HG03060 (cell line): ENCODE results near the gene ABLIM1.

Experiments
- ATAC-seq: cut with Tn5 transposase; IDR thresholded peaks from one replicate; pipeline ENCODE4 v1.9.1; 2021; ENCODE audit warnings: low read depth, moderate number of reproducible peaks; ENCODE audit not compliant: unreplicated experiment

ABLIM1 gene

GRCh38 chr10:114551636-114551972 lies 106.5 kb downstream of the ABLIM1 start:
- ATAC-seq: no peak

GRCh38 chr10:114550756-114551635 lies 107.1 kb downstream of the ABLIM1 start:
- ATAC-seq: no peak

GRCh38 chr10:114548662-114549061 lies 109.4 kb downstream of the ABLIM1 start:
- no peak for ATAC-seq

- no peak for ATAC-seq
These were observed 110.6 kb downstream of the ABLIM1 start for GRCh38 chr10:114547514-114547913.

- no peak for ATAC-seq
These were observed 111.0 kb downstream of the ABLIM1 start for GRCh38 chr10:114547056-114547455.

GRCh38 chr10:114545819-114546218 lies 112.3 kb downstream of the ABLIM1 start:
- ATAC-seq: no peak

GRCh38 chr10:114545071-114545470 lies 113.0 kb downstream of the ABLIM1 start:
- ATAC-seq: no peak

- ATAC-seq: peak; percentile 89
These were observed 113.9 kb downstream of the ABLIM1 start for GRCh38 chr10:114544045-114544659.

- no peak for ATAC-seq
These were observed 114.6 kb downstream of the ABLIM1 start for GRCh38 chr10:114543456-114543855.

GRCh38 chr10:114542373-114542772 lies 115.7 kb downstream of the ABLIM1 start:
- no peak for ATAC-seq

GRCh38 chr10:114541797-114542160 lies 116.3 kb downstream of the ABLIM1 start:
- no peak for ATAC-seq

- ATAC-seq: no peak
These were observed 116.8 kb downstream of the ABLIM1 start for GRCh38 chr10:114541081-114541796.

GRCh38 chr10:114540236-114540635 lies 117.8 kb downstream of the ABLIM1 start:
- no peak for ATAC-seq

- ATAC-seq: no peak
These were observed 118.5 kb downstream of the ABLIM1 start for GRCh38 chr10:114539623-114540022.

GRCh38 chr10:114538181-114538906 lies 119.7 kb downstream of the ABLIM1 start:
- ATAC-seq: no peak

GRCh38 chr10:114537736-114538135 lies 120.3 kb downstream of the ABLIM1 start:
- ATAC-seq: no peak

- ATAC-seq: no peak
These were observed 123.5 kb downstream of the ABLIM1 start for GRCh38 chr10:114534571-114534981.

- ATAC-seq: no peak
These were observed 125.8 kb downstream of the ABLIM1 start for GRCh38 chr10:114532226-114532625.

GRCh38 chr10:114526504-114527238 lies 131.4 kb downstream of the ABLIM1 start:
- peak; percentile 90 for ATAC-seq

- ATAC-seq: peak; percentile 27
These were observed 132.0 kb downstream of the ABLIM1 start for GRCh38 chr10:114526126-114526503.
